Breast epithelium (tissue), 4 donors: Measurements from ENCODE around the gene PSMG4. TPM values are rescaled to one million over a fixed set of nuclear protein-coding genes. Genes with fewer than 3 reads are reported as not detected.
A peak's percentile ranks its signal among the peaks of the same experiment; 100 is the strongest.

ENCODE experiments used
- DNase-seq, 2 donors: peaks; one replicate each; pipeline ENCODE4 v3.0.0-alpha.2; 2019; ENCODE audit warnings: low spot score in 2 of 2
- H3K27ac ChIP-seq, 2 donors: fragments of 200-600 bp; sonication (generic) in 1 of 2; one replicate each; pipeline ENCODE4 v1.5.1; 2016 to 2019; ENCODE audit warnings: mild to moderate bottlenecking in 1 of 2
- H3K27me3 ChIP-seq, 2 donors: fragments of 200-600 bp; sonication (generic) in 1 of 2; one replicate each; pipeline versions ENCODE4 v1.5.1 to v1.6.0; 2017 to 2019; ENCODE audit warnings: control low read depth in 1 of 2, mild to moderate bottlenecking in 1 of 2
- H3K36me3 ChIP-seq: fragments of 200-600 bp; one replicate; pipeline ENCODE4 v1.5.1; 2019
- H3K4me1 ChIP-seq, 2 donors: fragments of 200-600 bp; sonication (generic); one replicate each; pipeline ENCODE4 v1.5.1; 2016 to 2019; ENCODE audit warnings: control low read depth in 1 of 2
- H3K4me3 ChIP-seq, 3 donors: fragments of 200-600 bp; sonication (generic); 1 replicate in 2 of 3; 2 replicates in 1 of 3; pipeline ENCODE4 v1.5.1; 2016 to 2019; ENCODE audit warnings: mild to moderate bottlenecking in 3 of 3, moderate library complexity in 2 of 3
- H3K9me3 ChIP-seq, 2 donors: fragments of 200-600 bp; sonication (generic) in 1 of 2; one replicate each; pipeline ENCODE4 v1.5.1; 2016 to 2019; ENCODE audit warnings: control low read depth in 1 of 2
- POLR2A ChIP-seq: fragments of 450-650 bp; IDR thresholded peaks from one replicate; pipeline ENCODE4 v1.6.1; 2016; ENCODE audit warnings: antibody characterized with exemption, mild to moderate bottlenecking, moderate library complexity
- POLR2AphosphoS5 ChIP-seq, 3 donors: sonication (generic); formaldehyde crosslinking; IDR thresholded peaks; one replicate each; pipeline ENCODE4 v1.6.1; 2017; ENCODE audit warnings: antibody characterized with exemption in 3 of 3
- intact Hi-C: fragments of 100-400 bp; cut with DNase I; formaldehyde crosslinking; loops from one replicate; pipeline ENCODE4 v1.15.1; 2023; ENCODE audit warnings: low total_unique reads
- total RNA-seq, 3 donors: library from RNA; depleted of rRNA; stranded (reverse); fragments of >200 nt; gene quantifications; one replicate each; pipeline ENCODE4 v1.1.0, GENCODE V29; 2016
- TF ChIP-seq, protein P1 (sequence below), 3 donors: fragments of 450-650 bp; IDR thresholded peaks; one replicate each; pipeline ENCODE4 v1.5.1; 2016 to 2017; ENCODE audit warnings: antibody characterized with exemption in 3 of 3, mild to moderate bottlenecking in 3 of 3, moderate library complexity in 3 of 3

PSMG4 gene
- total RNA-seq, 3 donors from 2014 or later = 24.3 to 26.9 (median 24.6) TPM

DNA sequence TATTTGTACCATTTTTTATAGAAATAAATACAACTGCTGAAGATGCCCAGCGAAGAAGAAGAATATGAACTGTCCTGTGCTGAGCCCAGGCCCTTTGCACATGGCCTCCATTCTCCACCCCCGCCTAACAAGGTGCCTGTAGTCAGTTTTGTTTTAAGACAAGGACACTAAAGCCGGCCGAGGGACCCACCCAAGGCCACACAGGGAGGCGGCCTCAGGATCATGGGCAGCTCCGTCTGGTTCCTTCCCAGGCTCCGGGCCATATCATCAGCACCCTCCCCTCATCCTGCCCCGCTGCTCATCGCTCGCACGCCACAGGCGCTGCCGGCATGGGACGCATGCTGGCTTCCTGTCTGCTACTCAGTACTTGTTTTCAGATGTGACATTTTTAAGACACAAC, 21.3 kb downstream of the PSMG4 start:
- TF ChIP-seq POLR2AphosphoS5 (IDR thresholded peaks at IDR 0.05) = no peak
- TF ChIP-seq, protein P1, sequence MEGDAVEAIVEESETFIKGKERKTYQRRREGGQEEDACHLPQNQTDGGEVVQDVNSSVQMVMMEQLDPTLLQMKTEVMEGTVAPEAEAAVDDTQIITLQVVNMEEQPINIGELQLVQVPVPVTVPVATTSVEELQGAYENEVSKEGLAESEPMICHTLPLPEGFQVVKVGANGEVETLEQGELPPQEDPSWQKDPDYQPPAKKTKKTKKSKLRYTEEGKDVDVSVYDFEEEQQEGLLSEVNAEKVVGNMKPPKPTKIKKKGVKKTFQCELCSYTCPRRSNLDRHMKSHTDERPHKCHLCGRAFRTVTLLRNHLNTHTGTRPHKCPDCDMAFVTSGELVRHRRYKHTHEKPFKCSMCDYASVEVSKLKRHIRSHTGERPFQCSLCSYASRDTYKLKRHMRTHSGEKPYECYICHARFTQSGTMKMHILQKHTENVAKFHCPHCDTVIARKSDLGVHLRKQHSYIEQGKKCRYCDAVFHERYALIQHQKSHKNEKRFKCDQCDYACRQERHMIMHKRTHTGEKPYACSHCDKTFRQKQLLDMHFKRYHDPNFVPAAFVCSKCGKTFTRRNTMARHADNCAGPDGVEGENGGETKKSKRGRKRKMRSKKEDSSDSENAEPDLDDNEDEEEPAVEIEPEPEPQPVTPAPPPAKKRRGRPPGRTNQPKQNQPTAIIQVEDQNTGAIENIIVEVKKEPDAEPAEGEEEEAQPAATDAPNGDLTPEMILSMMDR (IDR thresholded peaks at IDR 0.05) = no peak
- no peak for TF ChIP-seq POLR2A
- no peaks in the 10 kb centered on the region for H3K4me1 ChIP-seq
- H3K4me3 ChIP-seq = no peak overlapping the region
- no peaks in the 10 kb centered on the region for H3K27me3 ChIP-seq
- H3K27ac ChIP-seq = peak overlapping the region; percentile 21 to 55
- intact Hi-C loops = loop anchor here (10.0 kb wide), 1 partner anchor 235 kb away; no protein-coding TSS in a partner anchor
- H3K36me3 ChIP-seq = no peaks in the 10 kb centered on the region
- H3K9me3 ChIP-seq = no peaks in the 10 kb centered on the region
- DNase-seq = no peak

DNA sequence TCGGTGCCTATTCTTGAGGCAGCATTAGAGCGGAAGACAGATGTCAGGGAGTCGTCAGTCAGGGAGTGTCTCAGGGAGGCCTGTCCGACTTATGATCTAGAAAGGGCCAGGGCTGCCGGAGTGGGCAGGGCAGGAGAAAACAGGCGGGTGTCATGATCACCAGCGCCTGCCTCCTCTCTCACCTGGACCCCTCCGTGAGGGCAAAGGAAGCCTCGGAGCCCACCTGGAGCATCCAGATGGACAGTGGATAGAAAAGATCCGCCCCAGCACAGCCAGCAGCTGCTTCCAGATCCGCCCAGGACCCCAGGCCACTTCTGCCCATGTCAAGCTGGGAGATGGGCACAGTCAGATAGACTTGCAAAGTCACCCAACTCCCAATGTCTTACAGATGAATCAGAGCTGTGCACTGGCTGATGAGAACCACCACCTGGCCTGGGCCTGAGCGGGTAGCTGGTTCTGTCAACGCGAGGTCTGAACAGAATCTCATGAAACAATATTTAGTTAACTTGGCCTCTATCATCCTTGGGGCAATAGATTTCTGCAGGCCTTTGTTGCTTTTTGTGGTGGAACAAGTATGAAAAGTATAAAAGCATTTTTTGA, 22.2 kb downstream of the PSMG4 start:
- H3K27me3 ChIP-seq = no peaks in the 10 kb centered on the region
- intact Hi-C loops = loop anchor here (10.0 kb wide), 1 partner anchor 234 kb away; no protein-coding TSS in a partner anchor
- H3K4me1 ChIP-seq = no peaks in the 10 kb centered on the region
- no peaks in the 10 kb centered on the region for H3K9me3 ChIP-seq
- H3K36me3 ChIP-seq = no peaks in the 10 kb centered on the region
- no peak overlapping the region for H3K4me3 ChIP-seq
- TF ChIP-seq, protein P1 (IDR thresholded peaks at IDR 0.05) = no peak
- TF ChIP-seq POLR2AphosphoS5 (IDR thresholded peaks at IDR 0.05) (no peak), POLR2A (no peak)
- DNase-seq = peak in 1 of 2 donors; percentile 43
- peak overlapping the region; percentile 1 to 10 for H3K27ac ChIP-seq

DNA sequence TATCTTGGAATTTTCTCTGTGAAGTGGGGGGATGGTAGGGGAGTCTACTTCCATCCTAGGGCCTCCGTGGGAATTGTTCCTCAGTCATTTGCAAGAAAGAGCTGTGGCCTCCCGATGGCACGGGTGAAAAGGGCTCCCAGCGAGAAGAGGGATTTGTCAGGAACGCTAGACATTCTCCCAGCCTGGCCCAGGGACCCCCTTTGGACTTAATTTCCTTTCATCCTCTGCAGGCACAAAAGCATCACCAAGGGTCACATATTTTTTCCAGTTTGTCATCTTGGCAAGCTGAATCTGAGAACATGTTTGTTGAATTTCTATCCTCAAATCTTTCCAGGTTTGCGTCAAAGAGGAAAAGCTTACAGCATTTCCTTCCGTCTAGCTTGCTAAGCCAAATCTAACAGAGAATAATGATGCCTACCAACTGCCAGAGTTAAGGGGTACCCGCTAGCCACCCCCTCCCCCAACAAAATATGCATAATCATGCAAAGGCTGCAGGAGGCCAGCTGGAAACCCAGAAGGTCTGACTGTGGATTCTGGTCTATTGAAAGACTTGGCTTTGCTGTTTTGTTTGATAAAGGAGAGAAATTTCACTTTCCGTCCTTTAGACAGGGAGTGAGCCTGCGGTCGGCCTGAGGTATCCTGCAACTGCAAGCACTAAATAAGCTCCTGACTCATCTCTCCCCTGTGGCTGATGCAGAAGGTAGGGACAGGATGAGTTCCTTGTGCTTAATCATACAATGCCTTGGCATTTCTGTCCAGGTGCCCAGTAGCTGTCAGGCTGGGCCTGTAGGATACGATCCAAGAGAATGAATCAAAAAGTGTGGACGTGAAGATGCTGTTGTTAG, 23.1 kb downstream of the PSMG4 start:
- DNase-seq = no peak
- TF ChIP-seq, protein P1 (IDR thresholded peaks at IDR 0.05) = no peak
- TF ChIP-seq POLR2AphosphoS5 (IDR thresholded peaks at IDR 0.05) = peak in 1 of 3 donors; percentile 13
- Histone ChIP-seq H3K4me1 (no peaks in the 10 kb centered on the region), H3K27ac (peak overlapping the region; percentile 1 to 65), H3K27me3 (no peaks in the 10 kb centered on the region), H3K4me3 (no peak overlapping the region), H3K9me3 (no peaks in the 10 kb centered on the region), H3K36me3 (no peaks in the 10 kb centered on the region)
- intact Hi-C loops = loop anchor here (10.0 kb wide), 1 partner anchor 233 kb away; no protein-coding TSS in a partner anchor

DNA sequence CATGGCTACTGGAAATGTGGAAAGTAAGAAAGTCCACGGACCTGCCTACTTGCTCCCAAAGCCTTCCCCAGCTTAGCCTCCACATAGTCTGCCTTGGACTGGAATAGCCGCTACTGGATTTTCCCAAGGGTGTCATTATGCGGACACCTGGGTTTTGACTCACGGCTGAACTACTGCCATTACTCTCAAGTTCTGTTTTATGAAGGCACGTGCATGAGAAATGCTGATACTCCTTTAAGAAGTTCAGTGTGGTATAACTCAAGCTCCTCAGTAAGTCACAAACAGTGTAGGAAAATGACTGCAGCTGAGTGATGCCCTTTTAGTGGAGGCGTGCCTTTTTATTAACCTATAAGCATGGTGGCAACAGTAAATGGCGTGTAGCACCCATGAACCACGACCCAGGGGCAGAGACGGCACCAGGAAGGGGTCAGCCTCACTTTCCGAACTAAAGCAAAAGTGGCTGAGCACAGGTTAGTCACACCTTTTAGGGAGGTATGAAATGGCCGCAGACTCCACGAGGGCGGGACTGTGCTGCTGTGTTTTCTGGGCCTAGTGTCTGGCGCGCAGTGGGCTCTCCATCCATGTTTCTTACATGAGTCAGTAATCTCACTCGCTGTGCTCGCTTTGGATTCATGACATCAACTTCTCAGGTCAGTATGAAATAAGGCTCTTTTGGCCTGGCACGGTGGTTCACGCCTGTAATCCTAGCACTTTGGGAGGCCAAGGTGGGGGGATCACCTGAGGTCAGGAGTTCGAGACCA, 23.9 kb downstream of the PSMG4 start:
- Histone ChIP-seq H3K9me3 (no peaks in the 10 kb centered on the region), H3K36me3 (no peaks in the 10 kb centered on the region), H3K27me3 (no peaks in the 10 kb centered on the region), H3K27ac (peak overlapping the region; percentile 1 to 65), H3K4me3 (no peak overlapping the region), H3K4me1 (no peaks in the 10 kb centered on the region)
- intact Hi-C loops = loop anchor here (10.0 kb wide), 1 partner anchor 232 kb away; no protein-coding TSS in a partner anchor
- peak in 1 of 2 donors; percentile 45 for DNase-seq
- TF ChIP-seq, protein P1 (IDR thresholded peaks at IDR 0.05) = no peak
- no peak for TF ChIP-seq POLR2A
